GM23338 (cell line): ENCODE results near the gene RIMS1. TPM values are rescaled to one million over a fixed set of nuclear protein-coding genes. Genes with fewer than 3 reads are reported as not detected.

Experiments used
- ATAC-seq: fragments of 200-7000 bp; cut with Tn5 transposase; 3 replicates; pipeline ENCODE4 v1.9.1; 2020
- DNase-seq: peaks from one replicate; pipeline ENCODE4 v3.0.0-alpha.2; 2015; ENCODE audit warnings: low spot score
- H2AFZ ChIP-seq: fragments of 200-600 bp; sonication (generic); 2 replicates; pipeline ENCODE4 v1.8.0; 2016; ENCODE audit warnings: antibody characterized with exemption, mild to moderate bottlenecking, moderate library complexity
- H3F3A ChIP-seq: fragments of 200-600 bp; sonication (generic); replicated peaks from 2 replicates; pipeline ENCODE4 v1.8.0; 2017; ENCODE audit warnings: antibody characterized with exemption, mixed run types, low read depth
- H3K27ac ChIP-seq: fragments of 200-600 bp; sonication (generic); 2 replicates; pipeline ENCODE4 v1.6.1; 2016; ENCODE audit warnings: low read depth
- H3K27me3 ChIP-seq: fragments of 200-600 bp; sonication (generic); 2 replicates; pipeline ENCODE4 v1.8.0; 2016; ENCODE audit warnings: mild to moderate bottlenecking, mixed run types, moderate library complexity; ENCODE audit not compliant: insufficient read depth
- H3K36me3 ChIP-seq: fragments of 200-600 bp; sonication (generic); 2 replicates; pipeline ENCODE4 v1.8.0; 2016; ENCODE audit warnings: mild to moderate bottlenecking; ENCODE audit not compliant: insufficient read depth
- H3K4me1 ChIP-seq: fragments of 200-600 bp; sonication (generic); 2 replicates; pipeline ENCODE4 v1.8.0; 2016; ENCODE audit warnings: mild to moderate bottlenecking, moderate library complexity; ENCODE audit not compliant: insufficient read depth
- H3K4me2 ChIP-seq: fragments of 200-600 bp; sonication (generic); 2 replicates; pipeline ENCODE4 v1.7.1; 2017; ENCODE audit warnings: mixed run types
- H3K4me3 ChIP-seq: fragments of 200-600 bp; sonication (generic); 2 replicates; pipeline ENCODE4 v1.6.1; 2016; ENCODE audit warnings: mixed run types
- H3K79me2 ChIP-seq: fragments of 200-600 bp; sonication (generic); replicated peaks from 2 replicates; pipeline ENCODE4 v1.8.0; 2017; ENCODE audit warnings: mild to moderate bottlenecking; ENCODE audit not compliant: insufficient read depth
- H3K9me2 ChIP-seq: fragments of 200-600 bp; sonication (generic); 2 replicates; pipeline ENCODE4 v1.8.0; 2017; ENCODE audit not compliant: insufficient read depth
- H4K20me1 ChIP-seq: fragments of 200-600 bp; sonication (generic); replicated peaks from 2 replicates; pipeline ENCODE4 v1.8.0; 2017; ENCODE audit warnings: mild to moderate bottlenecking; ENCODE audit not compliant: insufficient read depth
- H3K27ac Mint-ChIP-seq: 2 replicates; pipeline ENCODE4 v1.8.0; 2020; ENCODE audit warnings: inconsistent platforms, mild to moderate bottlenecking, moderate library complexity, mixed read lengths
- H3K27me3 Mint-ChIP-seq: 3 replicates; pipeline ENCODE4 v1.8.0; 2022; ENCODE audit warnings: low read depth, mild to moderate bottlenecking, moderate library complexity, mixed read lengths, inconsistent platforms; ENCODE audit not compliant: insufficient read depth, poor library complexity
- H3K36me3 Mint-ChIP-seq: 3 replicates; pipeline ENCODE4 v1.8.0; 2021; ENCODE audit warnings: low read depth, mild to moderate bottlenecking, inconsistent platforms, moderate library complexity, mixed read lengths
- H3K4me1 Mint-ChIP-seq: 3 replicates; pipeline ENCODE4 v1.8.0; 2020; ENCODE audit warnings: mild to moderate bottlenecking, inconsistent platforms, mixed read lengths
- H3K4me3 Mint-ChIP-seq: 3 replicates; pipeline ENCODE4 v1.8.0; 2021; ENCODE audit warnings: moderate library complexity, mild to moderate bottlenecking, inconsistent platforms, mixed read lengths
- H3K9me3 Mint-ChIP-seq: 3 replicates; pipeline ENCODE4 v1.8.0; 2020; ENCODE audit warnings: moderate library complexity, mild to moderate bottlenecking, inconsistent platforms, mixed read lengths
- CREB1 ChIP-seq: fragments of 250-450 bp; sonication (Bioruptor Pico); IDR thresholded peaks from 2 replicates; pipeline ENCODE4 v1.5.0; 2020; ENCODE audit warnings: low read depth, mild to moderate bottlenecking, moderate library complexity
- CTCF ChIP-seq, 2 experiments: fragments of 200-600 bp in 1 of 2; sonication (generic) in 1 of 2; conservative IDR thresholded peaks; 2 replicates each; pipeline versions ENCODE4 v1.5.1 to v1.6.1; 2016 to 2017; ENCODE audit warnings: antibody characterized with exemption in 2 of 2, low read depth in 2 of 2, mild to moderate bottlenecking in 2 of 2, moderate library complexity in 1 of 2
- ETS1 ChIP-seq: IDR thresholded peaks from 2 replicates; pipeline ENCODE4 v1.6.1; 2016; ENCODE audit warnings: antibody characterized with exemption
- EZH2 ChIP-seq: fragments of 200-600 bp; sonication (generic); IDR thresholded peaks from one replicate; pipeline ENCODE4 v1.8.0; 2017; ENCODE audit warnings: antibody characterized with exemption, mild to moderate bottlenecking, low read depth; ENCODE audit not compliant: unreplicated experiment
- EZH2phosphoT487 ChIP-seq: fragments of 200-600 bp; sonication (generic); IDR thresholded peaks from one replicate; pipeline ENCODE4 v1.8.1; 2018; ENCODE audit warnings: antibody characterized with exemption; ENCODE audit not compliant: unreplicated experiment
- JUNB ChIP-seq: IDR thresholded peaks from one replicate; pipeline ENCODE4 v1.6.1; 2016; ENCODE audit warnings: antibody characterized with exemption; ENCODE audit not compliant: unreplicated experiment
- NANOG ChIP-seq: IDR thresholded peaks from 2 replicates; pipeline ENCODE4 v1.6.1; 2016; ENCODE audit warnings: antibody characterized with exemption, borderline replicate concordance
- POLR2AphosphoS5 ChIP-seq: IDR thresholded peaks from 2 replicates; pipeline ENCODE4 v1.6.1; 2016; ENCODE audit warnings: antibody characterized with exemption, low read depth
- REST ChIP-seq: IDR thresholded peaks from one replicate; pipeline ENCODE4 v1.6.1; 2018; ENCODE audit warnings: antibody characterized with exemption; ENCODE audit not compliant: unreplicated experiment
- STAT1 ChIP-seq: IDR thresholded peaks from one replicate; pipeline ENCODE4 v1.6.1; 2016; ENCODE audit warnings: antibody characterized with exemption; ENCODE audit not compliant: unreplicated experiment
- ZNF114 ChIP-seq: fragments of 250-450 bp; sonication (Bioruptor Pico); IDR thresholded peaks from 2 replicates; pipeline ENCODE4 v1.5.0; 2020; ENCODE audit warnings: mild to moderate bottlenecking, moderate library complexity
- ZNF331 ChIP-seq: fragments of 250-450 bp; sonication (Bioruptor Pico); IDR thresholded peaks from 2 replicates; pipeline ENCODE4 v1.5.0; 2020; ENCODE audit warnings: low read depth, mild to moderate bottlenecking, moderate library complexity
- ZNF462 ChIP-seq: fragments of 250-450 bp; sonication (Bioruptor Pico); IDR thresholded peaks from 2 replicates; pipeline ENCODE4 v1.5.0; 2020; ENCODE audit warnings: mild to moderate bottlenecking, moderate library complexity
- polyA plus RNA-seq: library from polyadenylated mRNA; unstranded; fragments of >200 nt; fragmentation: Nextera tagmentation; extraction: Ambion mirVana; gene quantifications from 2 replicates; pipeline ENCODE4 v1.2.1, GENCODE V29; 2016
- total RNA-seq: library from RNA; depleted of rRNA; stranded (reverse); fragments of >200 nt; shearing (Covaris generic); gene quantifications from 2 replicates; pipeline ENCODE4 v1.2.3, GENCODE V29; 2014

The RIMS1 gene
- total and polyA plus RNA-seq, 2 experiments from 2014 or later: 0.89 to 4.0 TPM

- H3K36me3 Mint-ChIP-seq: no peaks in the 10 kb centered on the region
- H3K27me3 Mint-ChIP-seq: no peaks in the 10 kb centered on the region
These were observed 410.0 kb downstream of the RIMS1 start for GRCh38 chr6:72296375-72296774.

More at GRCh38 chr6:72296375-72296774, 410.0 kb downstream of the RIMS1 start:
- H3K27me3 ChIP-seq: no peaks in the 10 kb centered on the region
- Mint-ChIP-seq H3K4me1 (peaks cover 10% of the 10 kb centered on the region), H3K27ac (no peak overlapping the region), H3K4me3 (no peak overlapping the region), H3K9me3 (no peaks in the 10 kb centered on the region)
- no peak overlapping the region for H2AFZ ChIP-seq
- TF ChIP-seq ZNF114 (CRISPR knock-in tag) (no peak), JUNB (no peak), CTCF (conservative IDR thresholded peaks at IDR 0.05; ENCODE audit: low read depth in 2 of 2) (no peak), ZNF462 (CRISPR knock-in tag) (no peak), EZH2 (no peak), EZH2phosphoT487 (no peak), STAT1 (no peak), CREB1 (CRISPR knock-in tag) (no peak), POLR2AphosphoS5 (no peak), REST (no peak), NANOG (no peak), ETS1 (no peak), ZNF331 (CRISPR knock-in tag) (no peak)
- no peaks in the 10 kb centered on the region for H3K79me2 ChIP-seq
- H3K4me3 ChIP-seq: no peak overlapping the region
- H4K20me1 ChIP-seq: no peaks in the 10 kb centered on the region
- ATAC-seq: no peak
- no peaks in the 10 kb centered on the region for H3F3A ChIP-seq
- H3K27ac ChIP-seq: no peak overlapping the region
- DNase-seq: no peak
- no peaks in the 10 kb centered on the region for H3K9me2 ChIP-seq
- H3K4me1 ChIP-seq: peaks cover 13% of the 10 kb centered on the region; the same call in 1 of the 2 replicates
- no peaks in the 10 kb centered on the region for H3K36me3 ChIP-seq
- H3K4me2 ChIP-seq: no peak overlapping the region
